Suprapubic skin (tissue), 4 donors: ENCODE data around the gene DIAPH3.

Experiments used
- POLR2A ChIP-seq, 2 donors: fragments of 450-650 bp; IDR thresholded peaks; one replicate each; pipeline ENCODE4 v1.6.1; 2017; ENCODE audit warnings: antibody characterized with exemption in 2 of 2, mild to moderate bottlenecking in 2 of 2, moderate library complexity in 2 of 2
- POLR2AphosphoS5 ChIP-seq, 3 donors: sonication (generic); formaldehyde crosslinking; IDR thresholded peaks; one replicate each; pipeline ENCODE4 v1.6.1; 2017; ENCODE audit warnings: antibody characterized with exemption in 3 of 3
- TF ChIP-seq, protein P1 (sequence below), 2 donors: fragments of 200-600 bp in 1 of 2; fragments of 450-650 bp in 1 of 2; sonication (generic) in 1 of 2; IDR thresholded peaks; one replicate each; pipeline ENCODE4 v1.5.1; 2016 to 2019; ENCODE audit warnings: antibody characterized with exemption in 2 of 2, mild to moderate bottlenecking in 1 of 2, moderate library complexity in 1 of 2

GRCh38 chr13:59664586-59664985, 499.1 kb downstream of the DIAPH3 start:
- TF ChIP-seq, protein P1, sequence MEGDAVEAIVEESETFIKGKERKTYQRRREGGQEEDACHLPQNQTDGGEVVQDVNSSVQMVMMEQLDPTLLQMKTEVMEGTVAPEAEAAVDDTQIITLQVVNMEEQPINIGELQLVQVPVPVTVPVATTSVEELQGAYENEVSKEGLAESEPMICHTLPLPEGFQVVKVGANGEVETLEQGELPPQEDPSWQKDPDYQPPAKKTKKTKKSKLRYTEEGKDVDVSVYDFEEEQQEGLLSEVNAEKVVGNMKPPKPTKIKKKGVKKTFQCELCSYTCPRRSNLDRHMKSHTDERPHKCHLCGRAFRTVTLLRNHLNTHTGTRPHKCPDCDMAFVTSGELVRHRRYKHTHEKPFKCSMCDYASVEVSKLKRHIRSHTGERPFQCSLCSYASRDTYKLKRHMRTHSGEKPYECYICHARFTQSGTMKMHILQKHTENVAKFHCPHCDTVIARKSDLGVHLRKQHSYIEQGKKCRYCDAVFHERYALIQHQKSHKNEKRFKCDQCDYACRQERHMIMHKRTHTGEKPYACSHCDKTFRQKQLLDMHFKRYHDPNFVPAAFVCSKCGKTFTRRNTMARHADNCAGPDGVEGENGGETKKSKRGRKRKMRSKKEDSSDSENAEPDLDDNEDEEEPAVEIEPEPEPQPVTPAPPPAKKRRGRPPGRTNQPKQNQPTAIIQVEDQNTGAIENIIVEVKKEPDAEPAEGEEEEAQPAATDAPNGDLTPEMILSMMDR (IDR thresholded peaks at IDR 0.05) = no peak
- TF ChIP-seq POLR2A (IDR thresholded peaks at IDR 0.05) (no peak), POLR2AphosphoS5 (IDR thresholded peaks at IDR 0.05) (no peak)
